Activated CD8-positive, alpha-beta T cell treated with anti-CD3 and anti-CD28 coated beads, Interleukin-2, amount 10 ng/mL, durations not matched to agents 7 days and 5 days (primary cell): ENCODE measurements around the gene DPF1. TPM values are rescaled to one million over a fixed set of nuclear protein-coding genes. Genes with fewer than 3 reads are reported as not detected.
"Not testable (repeated sequence)": the region's sequence is repeated elsewhere in the genome, so short reads cannot be mapped to it uniquely, and the experiment has no call there.

Source experiments
- ATAC-seq: fragments of 150-1000 bp; cut with Tn5 transposase; one replicate; pipeline ENCODE4 v1.10.0; 2021; ENCODE audit warnings: moderate library complexity
- CTCF ChIA-PET: fragments of 350-600 bp; sonication (Branson Sonifier 250); formaldehyde crosslinking; loops from one replicate; lab custom pipeline; 2021; ENCODE audit warnings: antibody characterized with exemption; lab: Charles Lee
- POLR2A ChIA-PET: fragments of 350-600 bp; sonication (Branson Sonifier 250); formaldehyde crosslinking; loops from one replicate; lab custom pipeline; 2021; ENCODE audit warnings: antibody characterized with exemption; lab: Charles Lee
- DNase-seq: peaks from one replicate; pipeline ENCODE4 v3.0.0-alpha.2; 2020
- H3K27ac Mint-ChIP-seq: one replicate; pipeline ENCODE4 v1.8.0; 2021; ENCODE audit warnings: mild to moderate bottlenecking, mixed read lengths
- H3K27me3 Mint-ChIP-seq: one replicate; pipeline ENCODE4 v1.8.0; 2021; ENCODE audit warnings: low read depth, mixed read lengths
- H3K36me3 Mint-ChIP-seq: one replicate; pipeline ENCODE4 v1.8.0; 2021; ENCODE audit warnings: low read depth, mixed read lengths
- H3K4me1 Mint-ChIP-seq: one replicate; pipeline ENCODE4 v1.8.0; 2021; ENCODE audit warnings: low read depth, mixed read lengths
- H3K4me3 Mint-ChIP-seq: one replicate; pipeline ENCODE4 v1.8.0; 2021; ENCODE audit warnings: mild to moderate bottlenecking, mixed read lengths
- H3K9me3 Mint-ChIP-seq: one replicate; pipeline ENCODE4 v1.8.0; 2022; ENCODE audit warnings: mixed read lengths; ENCODE audit not compliant: insufficient read depth
- total RNA-seq, 2 experiments: library from RNA; stranded (reverse); gene quantifications; one replicate each; pipeline ENCODE4 v1.2.3, GENCODE V29; 2021

Gene DPF1
- total RNA-seq, 2 experiments from 2014 or later: 0.16 to 0.29 TPM

- no peak overlapping the region for H3K27ac Mint-ChIP-seq
- no peak for ATAC-seq
- DNase-seq: no peak
- H3K9me3 Mint-ChIP-seq: no peaks in the 10 kb centered on the region
- peaks cover 7% of the 10 kb centered on the region for H3K4me1 Mint-ChIP-seq
- H3K4me3 Mint-ChIP-seq: no peak overlapping the region
- H3K27me3 Mint-ChIP-seq: peaks cover 2% of the 10 kb centered on the region
- ChIA-PET POLR2A (interaction anchor here (1.0 kb wide), 1 partner anchor 16 kb away, joined by 3 read pairs; the partner anchor contains the start of gene SPINT2), CTCF (no interaction called here)
- H3K36me3 Mint-ChIP-seq: no peaks in the 10 kb centered on the region
Observed at GRCh38 chr19:38248421-38248820, 24.4 kb upstream of the DPF1 start.

GRCh38 chr19:38247734-38248268 is 23.8 kb upstream of the DPF1 start:
- POLR2A ChIA-PET: interaction anchor here (1.0 kb wide), 1 partner anchor 16 kb away, joined by 3 read pairs; the partner anchor contains the start of gene SPINT2
- CTCF ChIA-PET: no interaction called here
- H3K36me3 Mint-ChIP-seq: no peaks in the 10 kb centered on the region
- no peak overlapping the region for H3K4me3 Mint-ChIP-seq
- H3K27ac Mint-ChIP-seq: no peak overlapping the region
- DNase-seq (no peak), ATAC-seq (no peak)
- no peaks in the 10 kb centered on the region for H3K9me3 Mint-ChIP-seq
- peaks cover 7% of the 10 kb centered on the region for H3K4me1 Mint-ChIP-seq
- peaks cover 2% of the 10 kb centered on the region for H3K27me3 Mint-ChIP-seq

GRCh38 chr19:38247126-38247525 is 23.1 kb upstream of the DPF1 start:
- DNase-seq (no peak), ATAC-seq (no peak)
- CTCF ChIA-PET: interaction anchor here (1.8 kb wide), 1 partner anchor 127 kb away, joined by 5 read pairs; the partner anchor contains the start of gene PSMD8
- no peak overlapping the region for H3K27ac Mint-ChIP-seq
- H3K9me3 Mint-ChIP-seq: no peaks in the 10 kb centered on the region
- peaks cover 7% of the 10 kb centered on the region for H3K4me1 Mint-ChIP-seq
- no peaks in the 10 kb centered on the region for H3K36me3 Mint-ChIP-seq
- no peak overlapping the region for H3K4me3 Mint-ChIP-seq
- POLR2A ChIA-PET: no interaction called here
- H3K27me3 Mint-ChIP-seq: peaks cover 2% of the 10 kb centered on the region

GRCh38 chr19:38245826-38246498 is 21.9 kb upstream of the DPF1 start:
- Mint-ChIP-seq H3K27ac (no peak overlapping the region), H3K4me3 (no peak overlapping the region), H3K36me3 (no peaks in the 10 kb centered on the region), H3K27me3 (no peaks in the 10 kb centered on the region), H3K4me1 (peaks cover 2% of the 10 kb centered on the region), H3K9me3 (no peaks in the 10 kb centered on the region)
- DNase-seq: no peak
- POLR2A ChIA-PET: no interaction called here
- no peak for ATAC-seq
- CTCF ChIA-PET: interaction anchor here (1.1 to 3.3 kb wide), 5 partner anchors 9 to 128 kb away, joined by 3 to 18 read pairs (median 4); partner anchors contain the start of genes PSMD8 and SPINT2

- no peaks in the 10 kb centered on the region for H3K9me3 Mint-ChIP-seq
- no peaks in the 10 kb centered on the region for H3K36me3 Mint-ChIP-seq
- no peak overlapping the region for H3K27ac Mint-ChIP-seq
- no peak for ATAC-seq
- H3K4me1 Mint-ChIP-seq: peaks cover 2% of the 10 kb centered on the region
- H3K4me3 Mint-ChIP-seq: peak overlapping the region; percentile 67
- no peaks in the 10 kb centered on the region for H3K27me3 Mint-ChIP-seq
- no peak for DNase-seq
- CTCF ChIA-PET: interaction anchor here (0.6 to 3.2 kb wide), 15 partner anchors 8 to 686 kb away, joined by 3 to 23 read pairs (median 6); partner anchors contain the start of genes CATSPERG, FAM98C, GGN and KCNK6
- POLR2A ChIA-PET: interaction anchor here (1.7 kb wide), 1 partner anchor 76 kb away, joined by 4 read pairs; the partner anchor contains the start of gene KCNK6
Observed at GRCh38 chr19:38243279-38243673, 19.3 kb upstream of the DPF1 start.

DNA sequence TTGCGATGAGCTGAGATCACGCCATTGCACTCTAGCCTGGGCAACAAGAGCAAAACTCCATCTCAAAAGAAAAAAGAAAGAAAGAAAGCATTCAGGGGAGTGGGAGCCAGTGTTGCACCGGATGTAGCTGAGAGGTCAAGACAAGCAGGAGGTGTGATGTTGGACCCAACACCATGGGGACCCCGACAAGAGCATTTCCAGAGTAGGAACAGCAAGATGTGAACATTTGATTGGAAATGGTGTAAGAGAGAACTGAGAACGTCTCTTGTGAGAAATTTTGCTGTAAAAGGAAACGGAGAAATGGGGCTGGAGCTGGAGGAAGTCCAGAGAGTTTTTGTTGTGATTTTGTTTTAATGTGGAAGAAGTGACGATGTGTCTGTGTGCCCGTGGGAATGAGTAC is 15.8 kb upstream of the DPF1 start:
- POLR2A ChIA-PET: no interaction called here
- H3K9me3 Mint-ChIP-seq: no peaks in the 10 kb centered on the region
- H3K4me1 Mint-ChIP-seq: peaks cover 2% of the 10 kb centered on the region
- CTCF ChIA-PET: interaction anchor here (1.8 kb wide), 1 partner anchor 96 kb away, joined by 8 read pairs; the partner anchor contains the start of gene CATSPERG
- H3K27ac Mint-ChIP-seq: no peak overlapping the region
- H3K27me3 Mint-ChIP-seq: peaks cover 3% of the 10 kb centered on the region
- no peaks in the 10 kb centered on the region for H3K36me3 Mint-ChIP-seq
- DNase-seq: no peak
- no peak overlapping the region for H3K4me3 Mint-ChIP-seq
- no peak for ATAC-seq

DNA sequence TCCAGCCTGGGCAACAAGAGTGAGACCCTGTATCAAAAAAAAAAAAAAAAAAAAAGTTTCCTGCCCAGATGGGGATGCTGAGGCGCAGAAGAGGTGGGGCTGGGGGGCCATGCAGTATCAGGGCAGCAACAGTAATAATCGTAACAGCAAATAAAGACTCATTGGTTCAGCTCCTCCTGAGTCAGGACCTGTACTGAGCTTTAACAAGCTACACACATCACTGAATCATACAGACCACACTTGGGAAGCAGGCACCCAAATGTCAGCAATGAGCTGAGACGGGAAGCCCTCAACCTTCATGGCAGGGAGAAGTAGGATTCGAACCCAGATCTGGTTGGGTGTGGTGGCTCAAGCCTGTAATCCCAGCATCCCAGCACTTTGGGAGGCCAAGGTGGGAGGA is 10.6 kb upstream of the DPF1 start:
- POLR2A ChIA-PET: no interaction called here
- Mint-ChIP-seq H3K36me3 (no peaks in the 10 kb centered on the region), H3K4me1 (peaks cover 6% of the 10 kb centered on the region), H3K4me3 (no peak overlapping the region), H3K9me3 (no peaks in the 10 kb centered on the region), H3K27me3 (peaks cover 19% of the 10 kb centered on the region), H3K27ac (no peak overlapping the region)
- CTCF ChIA-PET: interaction anchor here (0.7 to 5.3 kb wide), 13 partner anchors 9 to 332 kb away, joined by 3 to 24 read pairs (median 4); partner anchors contain the start of genes CATSPERG, FAM98C, PSMD8 and WDR87
- no peak for DNase-seq
- ATAC-seq: no peak

- no peak overlapping the region for H3K27ac Mint-ChIP-seq
- ChIA-PET POLR2A (no interaction called here), CTCF (interaction anchor here (0.8 to 5.3 kb wide), 12 partner anchors 9 to 331 kb away, joined by 3 to 24 read pairs (median 4); partner anchors contain the start of genes CATSPERG, FAM98C, PSMD8 and WDR87)
- DNase-seq: peak; percentile 86
- no peaks in the 10 kb centered on the region for H3K36me3 Mint-ChIP-seq
- no peak overlapping the region for H3K4me3 Mint-ChIP-seq
- H3K9me3 Mint-ChIP-seq: no peaks in the 10 kb centered on the region
- H3K4me1 Mint-ChIP-seq: peaks cover 8% of the 10 kb centered on the region
- peak; percentile 62 for ATAC-seq
- peaks cover 22% of the 10 kb centered on the region for H3K27me3 Mint-ChIP-seq
Observed at GRCh38 chr19:38233740-38234251, 9.8 kb upstream of the DPF1 start.

GRCh38 chr19:38231918-38232317 is 7.9 kb upstream of the DPF1 start:
- DNase-seq: no peak
- ChIA-PET POLR2A (interaction anchor here (1.0 kb wide), 1 partner anchor 85 kb away, joined by 3 read pairs; no protein-coding TSS in a partner anchor), CTCF (interaction anchor here (5.3 kb wide), 1 partner anchor 104 kb away, joined by 24 read pairs; the partner anchor contains the start of gene CATSPERG)
- Mint-ChIP-seq H3K27me3 (peaks cover 36% of the 10 kb centered on the region), H3K9me3 (no peaks in the 10 kb centered on the region), H3K4me3 (no peak overlapping the region), H3K27ac (no peak overlapping the region), H3K36me3 (no peaks in the 10 kb centered on the region), H3K4me1 (peaks cover 9% of the 10 kb centered on the region)
- no peak for ATAC-seq

DNA sequence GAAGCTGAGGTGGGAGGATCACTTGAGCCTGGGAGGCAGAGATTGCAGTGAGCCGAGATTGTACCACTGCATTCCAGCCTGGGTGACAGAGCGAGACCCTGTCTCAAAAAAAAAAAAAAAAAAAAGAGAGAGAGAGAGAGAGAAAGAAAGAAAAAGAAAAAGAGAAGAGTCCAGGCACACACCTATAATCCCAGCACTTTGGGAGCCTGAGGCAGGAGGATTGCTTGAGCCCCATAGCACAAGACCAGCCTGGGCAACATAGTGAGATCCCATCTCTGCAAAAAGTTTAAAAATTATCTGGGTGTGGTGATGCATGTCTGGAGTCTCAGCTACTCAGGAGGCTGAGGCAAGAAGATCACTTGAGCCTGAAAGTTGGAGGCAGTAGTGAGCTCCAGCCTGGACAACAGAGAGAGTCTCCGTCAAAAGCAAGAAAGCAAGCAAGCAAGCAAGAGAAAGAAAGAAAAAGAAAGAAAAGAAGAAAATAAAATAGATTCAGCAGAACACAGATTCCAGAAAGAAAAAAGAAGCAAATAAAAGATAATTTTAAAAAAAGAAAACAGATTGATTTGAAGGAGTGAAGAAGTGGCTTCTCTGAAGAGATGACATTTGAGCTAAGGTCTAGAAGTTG is 6.6 kb upstream of the DPF1 start:
- H3K4me3 Mint-ChIP-seq, H3K9me3 Mint-ChIP-seq, POLR2A ChIA-PET, H3K36me3 Mint-ChIP-seq, ATAC-seq, DNase-seq, H3K4me1 Mint-ChIP-seq, H3K27ac Mint-ChIP-seq: not testable (repeated sequence)
- CTCF ChIA-PET: interaction anchor here (0.9 to 5.3 kb wide), 4 partner anchors 11 to 328 kb away, joined by 3 to 24 read pairs (median 6); partner anchors contain the start of gene CATSPERG
- peaks cover 42% of the 10 kb centered on the region for H3K27me3 Mint-ChIP-seq

GRCh38 chr19:38229585-38230073 is 5.6 kb upstream of the DPF1 start:
- H3K27ac Mint-ChIP-seq: no peak overlapping the region
- ChIA-PET CTCF (interaction anchor here (1.4 kb wide), 1 partner anchor 15 kb away, joined by 9 read pairs; no protein-coding TSS in a partner anchor), POLR2A (no interaction called here)
- H3K36me3 Mint-ChIP-seq: no peaks in the 10 kb centered on the region
- DNase-seq: peak; percentile 65
- ATAC-seq: peak; percentile 85
- peaks cover 42% of the 10 kb centered on the region for H3K27me3 Mint-ChIP-seq
- peaks cover 9% of the 10 kb centered on the region for H3K4me1 Mint-ChIP-seq
- H3K9me3 Mint-ChIP-seq: no peaks in the 10 kb centered on the region
- no peak overlapping the region for H3K4me3 Mint-ChIP-seq
